IPS-11a (cell line): ENCODE results near the gene USP17L13.
"Not testable (repeated sequence)": the region's sequence is repeated elsewhere in the genome, so short reads cannot be mapped to it uniquely, and the experiment has no call there.

Experiments used
- H3K4me3 ChIP-seq: one replicate; pipeline ENCODE4 v1.5.1; 2013; ENCODE audit warnings: low read depth, low read length, control low read depth

USP17L13 gene, protein sequence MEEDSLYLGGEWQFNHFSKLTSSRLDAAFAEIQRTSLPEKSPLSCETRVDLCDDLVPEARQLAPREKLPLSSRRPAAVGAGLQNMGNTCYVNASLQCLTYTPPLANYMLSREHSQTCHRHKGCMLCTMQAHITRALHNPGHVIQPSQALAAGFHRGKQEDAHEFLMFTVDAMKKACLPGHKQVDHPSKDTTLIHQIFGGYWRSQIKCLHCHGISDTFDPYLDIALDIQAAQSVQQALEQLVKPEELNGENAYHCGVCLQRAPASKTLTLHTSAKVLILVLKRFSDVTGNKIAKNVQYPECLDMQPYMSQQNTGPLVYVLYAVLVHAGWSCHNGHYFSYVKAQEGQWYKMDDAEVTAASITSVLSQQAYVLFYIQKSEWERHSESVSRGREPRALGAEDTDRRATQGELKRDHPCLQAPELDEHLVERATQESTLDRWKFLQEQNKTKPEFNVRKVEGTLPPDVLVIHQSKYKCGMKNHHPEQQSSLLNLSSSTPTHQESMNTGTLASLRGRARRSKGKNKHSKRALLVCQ

GRCh38 chr4:9224596-9224995, at the start of gene USP17L13:
USP17L13 (plus strand) TSS chr4:9224896; CDS start chr4:9224896, 0 bp downstream.
- H3K4me3 ChIP-seq, result not testable (repeated sequence)

GRCh38 chr4:9210357-9210756, 14.3 kb upstream of the USP17L13 start, which contains the start of gene USP17L10:
USP17L10 (plus strand) TSS chr4:9210657; CDS start chr4:9210657, 0 bp downstream.
- not testable (repeated sequence) for H3K4me3 ChIP-seq

GRCh38 chr4:9214701-9215100, 10.0 kb upstream of the USP17L13 start:
- not testable (repeated sequence) for H3K4me3 ChIP-seq

- not testable (repeated sequence) for H3K4me3 ChIP-seq
These were observed 9.6 kb upstream of the USP17L13 start, which contains the start of gene USP17L11 for GRCh38 chr4:9215105-9215504. USP17L11 (plus strand) TSS chr4:9215405; CDS start chr4:9215405, 0 bp downstream.

DNA sequence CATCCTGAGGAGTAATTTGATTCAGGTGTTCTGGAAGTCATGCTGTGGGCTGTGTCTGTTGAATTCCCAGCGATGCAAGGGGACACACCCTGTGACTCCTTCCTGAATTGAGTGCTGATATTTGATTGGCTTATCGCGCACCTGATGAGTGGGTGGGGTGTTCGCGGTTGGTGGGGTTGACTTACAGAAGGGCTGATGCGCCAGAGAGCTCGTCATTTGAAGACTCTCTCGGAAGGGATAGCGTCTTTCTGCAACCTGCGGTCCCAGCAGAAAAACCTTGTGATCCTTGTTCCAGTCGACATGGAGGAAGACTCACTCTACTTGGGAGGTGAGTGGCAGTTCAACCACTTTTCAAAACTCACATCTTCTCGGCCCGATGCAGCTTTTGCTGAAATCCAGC, 4.8 kb upstream of the USP17L13 start, which contains the start of gene USP17L12:
Gene USP17L12, plus strand, starts transcription at position 301 of the 400 bp plus-strand sequence. Its CDS starts 0 bp downstream, at position 301.
- H3K4me3 ChIP-seq, result not testable (repeated sequence)

DNA sequence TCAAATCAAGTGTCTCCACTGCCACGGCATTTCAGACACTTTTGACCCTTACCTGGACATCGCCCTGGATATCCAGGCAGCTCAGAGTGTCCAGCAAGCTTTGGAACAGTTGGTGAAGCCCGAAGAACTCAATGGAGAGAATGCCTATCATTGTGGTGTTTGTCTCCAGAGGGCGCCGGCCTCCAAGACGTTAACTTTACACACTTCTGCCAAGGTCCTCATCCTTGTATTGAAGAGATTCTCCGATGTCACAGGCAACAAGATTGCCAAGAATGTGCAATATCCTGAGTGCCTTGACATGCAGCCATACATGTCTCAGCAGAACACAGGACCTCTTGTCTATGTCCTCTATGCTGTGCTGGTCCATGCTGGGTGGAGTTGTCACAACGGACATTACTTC, 5.6 kb downstream of the USP17L13 start:
- H3K4me3 ChIP-seq, result not testable (repeated sequence)

- not testable (repeated sequence) for H3K4me3 ChIP-seq
These were observed 9.4 kb downstream of the USP17L13 start, which contains the start of gene USP17L15 for GRCh38 chr4:9234085-9234484. USP17L15 (plus strand) TSS chr4:9234385; CDS start chr4:9234385, 0 bp downstream.

GRCh38 chr4:9238461-9238860, 13.8 kb downstream of the USP17L13 start:
- not testable (repeated sequence) for H3K4me3 ChIP-seq

DNA sequence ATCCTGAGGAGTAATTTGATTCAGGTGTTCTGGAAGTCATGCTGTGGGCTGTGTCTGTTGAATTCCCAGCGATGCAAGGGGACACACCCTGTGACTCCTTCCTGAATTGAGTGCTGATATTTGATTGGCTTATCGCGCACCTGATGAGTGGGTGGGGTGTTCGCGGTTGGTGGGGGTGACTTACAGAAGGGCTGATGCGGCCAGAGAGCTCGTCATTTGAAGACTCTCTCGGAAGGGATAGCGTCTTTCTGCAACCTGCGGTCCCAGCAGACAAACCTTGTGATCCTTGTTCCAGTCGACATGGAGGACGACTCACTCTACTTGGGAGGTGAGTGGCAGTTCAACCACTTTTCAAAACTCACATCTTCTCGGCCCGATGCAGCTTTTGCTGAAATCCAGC, 18.9 kb downstream of the USP17L13 start, which contains the start of gene USP17L17:
Gene USP17L17, plus strand, starts transcription at position 301 of the 400 bp plus-strand sequence. Its CDS starts 0 bp downstream, at position 301.
- H3K4me3 ChIP-seq, result not testable (repeated sequence)

GRCh38 chr4:9247953-9248680, 23.4 kb downstream of the USP17L13 start, which contains the start of gene USP17L18:
USP17L18 (plus strand) TSS chr4:9248630; CDS start chr4:9248630, 0 bp downstream.
- H3K4me3 ChIP-seq, result not testable (repeated sequence)

- H3K4me3 ChIP-seq, result not testable (repeated sequence)
These were observed 28.4 kb downstream of the USP17L13 start, which contains the start of gene USP17L19 for GRCh38 chr4:9253078-9253477. USP17L19 (plus strand) TSS chr4:9253378; CDS start chr4:9253378, 0 bp downstream.

DNA sequence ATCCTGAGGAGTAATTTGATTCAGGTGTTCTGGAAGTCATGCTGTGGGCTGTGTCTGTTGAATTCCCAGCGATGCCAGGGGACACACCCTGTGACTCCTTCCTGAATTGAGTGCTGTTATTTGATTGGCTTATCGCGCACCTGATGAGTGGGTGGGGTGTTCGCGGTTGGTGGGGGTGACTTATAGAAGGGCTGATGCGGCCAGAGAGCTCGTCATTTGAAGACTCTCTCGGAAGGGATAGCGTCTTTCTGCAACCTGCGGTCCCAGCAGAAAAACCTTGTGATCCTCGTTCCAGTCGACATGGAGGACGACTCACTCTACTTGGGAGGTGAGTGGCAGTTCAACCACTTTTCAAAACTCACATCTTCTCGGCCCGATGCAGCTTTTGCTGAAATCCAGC, 33.1 kb downstream of the USP17L13 start, which contains the start of gene USP17L20:
Gene USP17L20, plus strand, starts transcription at position 301 of the 400 bp plus-strand sequence. Its CDS starts 0 bp downstream, at position 301.
- not testable (repeated sequence) for H3K4me3 ChIP-seq

GRCh38 chr4:9262572-9262971, 37.9 kb downstream of the USP17L13 start, which contains the start of gene USP17L21:
USP17L21 (plus strand) TSS chr4:9262872; CDS start chr4:9262872, 0 bp downstream.
- not testable (repeated sequence) for H3K4me3 ChIP-seq

DNA sequence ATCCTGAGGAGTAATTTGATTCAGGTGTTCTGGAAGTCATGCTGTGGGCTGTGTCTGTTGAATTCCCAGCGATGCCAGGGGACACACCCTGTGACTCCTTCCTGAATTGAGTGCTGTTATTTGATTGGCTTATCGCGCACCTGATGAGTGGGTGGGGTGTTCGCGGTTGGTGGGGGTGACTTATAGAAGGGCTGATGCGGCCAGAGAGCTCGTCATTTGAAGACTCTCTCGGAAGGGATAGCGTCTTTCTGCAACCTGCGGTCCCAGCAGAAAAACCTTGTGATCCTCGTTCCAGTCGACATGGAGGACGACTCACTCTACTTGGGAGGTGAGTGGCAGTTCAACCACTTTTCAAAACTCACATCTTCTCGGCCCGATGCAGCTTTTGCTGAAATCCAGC, 42.6 kb downstream of the USP17L13 start, which contains the start of gene USP17L22:
Gene USP17L22, plus strand, starts transcription at position 301 of the 400 bp plus-strand sequence. Its CDS starts 0 bp downstream, at position 301.
- H3K4me3 ChIP-seq, result not testable (repeated sequence)

DNA sequence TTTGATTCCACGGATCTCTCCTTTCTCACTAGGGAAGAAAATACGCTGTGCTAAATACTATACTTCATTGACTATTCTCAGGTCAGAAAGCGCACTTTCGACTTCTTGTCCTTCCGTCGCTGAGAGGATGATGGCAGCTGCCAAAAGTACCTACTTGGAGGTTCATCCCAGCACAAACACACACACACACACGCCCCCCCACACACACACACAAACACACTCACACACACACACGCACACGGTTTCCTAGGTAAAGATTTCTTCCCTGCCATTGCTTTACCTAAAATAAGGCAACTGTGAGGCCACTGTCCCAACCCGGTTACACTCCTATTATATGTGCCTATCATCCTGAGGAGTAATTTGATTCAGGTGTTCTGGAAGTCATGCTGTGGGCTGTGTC, 47.0 kb downstream of the USP17L13 start:
- H3K4me3 ChIP-seq, result not testable (repeated sequence)
